Astrocyte (in vitro differentiated cells and primary cell): Measurements from ENCODE around the gene ARRB1.

ENCODE experiments used
- CTCF ChIP-seq: IDR thresholded peaks from 2 replicates; pipeline ENCODE4 v1.5.1; 2011; ENCODE audit warnings: low read depth, mild to moderate bottlenecking, inconsistent platforms, low read length, moderate library complexity; ENCODE audit not compliant: insufficient read depth
- EZH2 ChIP-seq: IDR thresholded peaks from 2 replicates; pipeline ENCODE4 v1.6.1; 2012; ENCODE audit warnings: mild to moderate bottlenecking, low read length, inconsistent platforms; ENCODE audit not compliant: insufficient read depth

- no peak for TF ChIP-seq EZH2
- no peak for TF ChIP-seq CTCF
These were observed 59.7 kb downstream of the ARRB1 start for GRCh38 chr11:75291741-75292140.
